HuH-7.5 (cell line): ENCODE results near the gene ICA1.

Experiments used
- DNase-seq: peaks from one replicate; pipeline ENCODE4 v3.0.0; 2011; ENCODE audit warnings: low spot score

The ICA1 gene

DNA sequence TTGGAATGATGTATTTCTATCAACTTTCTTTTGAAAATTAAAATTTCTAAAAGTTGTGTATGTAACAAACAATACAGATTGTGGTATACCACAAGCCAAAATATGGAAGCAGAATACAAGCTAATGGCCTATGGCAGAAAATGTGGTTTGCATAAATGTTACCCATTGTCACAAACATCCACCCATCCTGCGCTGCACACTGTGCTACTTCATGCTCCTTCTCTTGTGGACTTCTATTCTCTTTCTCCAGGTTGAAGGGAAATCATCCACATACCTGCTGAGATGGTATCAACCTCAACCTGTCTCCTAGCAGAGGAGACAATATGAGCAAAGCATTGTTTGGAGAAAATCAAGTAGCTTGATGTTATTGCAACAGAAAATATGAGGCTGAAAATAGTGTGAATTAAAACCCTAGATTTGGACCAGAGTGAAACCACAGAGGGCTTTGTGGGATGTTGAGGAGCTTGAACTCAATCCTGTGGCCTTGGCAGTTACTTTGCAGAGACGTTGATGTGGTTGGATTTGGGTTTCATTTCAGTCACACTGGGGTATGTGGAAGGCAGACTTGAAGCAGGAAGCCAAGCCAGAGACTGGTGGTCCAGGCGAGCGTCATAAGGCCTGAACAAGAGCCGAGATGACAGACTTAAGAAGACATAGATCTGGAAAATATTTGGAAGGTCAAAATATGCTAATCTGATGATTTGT is 63.8 kb downstream of the ICA1 start:
- DNase-seq, result no peak

DNA sequence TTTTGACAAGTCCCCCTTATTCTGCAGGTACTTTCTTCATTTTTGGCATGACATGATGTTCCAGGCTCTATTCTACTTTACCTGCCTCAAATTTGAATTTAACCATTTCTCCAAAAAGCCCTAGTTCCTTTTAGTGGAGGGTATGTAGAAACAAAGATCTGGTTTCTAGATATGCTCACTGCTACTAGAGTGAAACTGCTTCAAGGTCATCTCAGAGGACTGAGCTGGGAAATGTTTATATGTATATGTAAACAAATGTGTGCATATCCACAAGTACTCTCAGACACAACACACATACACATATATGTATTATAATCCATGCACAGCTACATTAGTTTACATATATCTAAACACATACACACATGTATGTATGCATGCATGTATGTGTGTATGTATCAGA is 69.1 kb downstream of the ICA1 start:
- DNase-seq, result no peak

DNA sequence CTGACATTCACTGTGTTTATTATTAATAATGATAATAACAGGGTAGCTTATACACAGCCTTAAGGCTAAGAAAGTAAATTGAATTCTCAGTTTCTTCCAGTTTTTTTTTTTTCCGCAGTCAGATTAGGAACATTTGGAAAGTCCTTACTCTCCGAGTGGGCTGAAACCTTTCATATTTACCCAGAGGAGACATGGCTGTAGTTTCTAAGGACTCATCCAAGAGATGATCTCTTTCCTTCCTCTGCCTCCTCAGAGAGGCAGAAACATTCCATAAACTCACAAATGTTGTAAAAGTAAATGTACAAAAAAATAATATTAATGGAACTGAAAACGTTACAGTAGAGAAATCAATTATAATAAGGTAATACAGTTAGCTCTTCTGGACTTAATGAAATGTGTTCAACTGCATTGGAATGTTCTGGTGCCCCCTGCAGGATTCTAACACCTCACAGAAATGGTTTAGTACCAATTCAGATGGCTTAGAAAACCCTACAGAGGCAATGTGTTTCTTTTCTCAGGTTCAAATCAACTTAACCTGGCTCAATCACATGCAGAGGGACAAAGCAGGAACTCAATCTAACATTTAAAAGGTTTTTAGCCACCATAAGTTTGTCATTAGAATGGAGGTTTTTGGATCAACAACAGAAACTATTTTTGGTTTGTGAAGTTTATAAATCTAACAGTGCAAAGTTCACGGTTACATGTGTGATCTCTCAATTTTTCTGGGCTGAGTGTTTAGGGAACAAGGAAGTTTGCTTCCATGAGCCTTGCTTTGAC is 71.7 kb downstream of the ICA1 start:
- no peak for DNase-seq

DNA sequence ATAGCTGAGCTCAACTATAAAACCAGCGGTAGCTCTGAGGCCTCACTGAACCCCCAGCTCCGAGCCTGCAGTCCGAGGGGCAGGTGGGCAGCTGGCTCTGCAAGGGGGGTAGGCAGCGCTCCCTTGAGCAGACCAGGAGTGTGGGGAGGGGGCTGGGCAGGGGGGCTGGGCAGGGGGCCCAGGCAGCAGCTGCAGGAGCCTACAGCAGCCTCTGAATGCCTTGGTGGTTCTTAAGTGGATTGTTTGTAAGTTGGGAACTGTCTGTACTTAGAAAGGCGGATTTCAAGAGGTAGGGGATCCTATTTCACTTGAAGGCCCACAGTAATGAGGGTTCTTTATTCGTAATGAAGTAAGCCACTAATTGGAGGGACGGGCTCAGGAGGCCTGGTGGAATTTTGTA is 72.3 kb downstream of the ICA1 start:
- DNase-seq, result no peak

DNA sequence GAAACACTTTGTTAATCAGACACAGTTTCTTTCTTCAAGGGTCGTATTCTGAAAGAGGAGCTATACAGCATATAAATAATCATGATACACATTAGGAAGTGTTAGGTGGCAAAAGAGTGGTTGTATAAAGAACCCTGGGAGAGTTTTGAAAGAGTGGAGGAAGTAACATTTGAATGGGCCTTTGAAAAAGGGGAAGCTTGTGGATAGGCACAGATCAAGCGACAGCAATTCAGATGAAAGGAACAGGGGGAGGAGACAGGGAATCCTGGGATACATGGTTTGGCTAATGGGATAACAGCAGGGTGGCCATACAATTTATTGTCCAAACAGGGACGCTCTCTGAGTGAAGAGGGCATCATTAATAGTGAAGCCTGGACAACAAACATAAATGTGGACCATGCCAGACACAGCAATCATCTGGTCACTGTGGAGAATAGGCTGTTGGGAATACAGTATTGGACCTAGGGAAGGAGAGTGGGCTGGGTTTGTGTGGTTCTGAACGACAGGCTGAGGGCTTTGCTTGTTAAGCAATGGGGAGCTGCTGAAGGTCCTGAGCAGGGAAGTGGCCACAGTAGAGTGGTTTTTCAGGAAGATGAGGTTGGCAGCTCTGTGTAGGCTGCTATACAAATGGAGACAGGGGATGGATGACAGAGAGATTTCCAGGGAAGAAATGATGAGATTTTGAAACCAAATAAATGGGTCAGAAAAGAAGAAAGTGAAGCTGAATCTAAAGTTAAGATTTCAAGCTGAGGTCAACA is 75.9 kb downstream of the ICA1 start:
- DNase-seq, result no peak

DNA sequence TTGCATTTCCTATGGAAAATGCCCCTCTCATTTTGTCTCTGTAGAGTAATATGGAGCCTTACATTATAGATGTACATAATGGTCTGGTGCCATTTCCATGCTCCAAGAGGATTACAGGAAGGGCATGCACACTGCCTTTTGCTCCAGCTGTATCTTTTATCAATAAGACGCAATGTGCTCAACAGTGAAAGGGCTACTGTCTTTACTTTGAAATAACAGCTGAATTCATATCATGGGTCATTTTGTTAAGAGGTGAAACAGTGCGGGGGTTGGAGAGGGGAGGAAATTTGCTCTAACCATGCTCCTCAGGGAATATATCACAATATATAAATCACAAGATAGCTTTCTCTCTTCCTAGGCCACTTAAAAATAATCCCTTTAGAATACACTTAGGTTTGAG is 77.7 kb downstream of the ICA1 start:
- no peak for DNase-seq

DNA sequence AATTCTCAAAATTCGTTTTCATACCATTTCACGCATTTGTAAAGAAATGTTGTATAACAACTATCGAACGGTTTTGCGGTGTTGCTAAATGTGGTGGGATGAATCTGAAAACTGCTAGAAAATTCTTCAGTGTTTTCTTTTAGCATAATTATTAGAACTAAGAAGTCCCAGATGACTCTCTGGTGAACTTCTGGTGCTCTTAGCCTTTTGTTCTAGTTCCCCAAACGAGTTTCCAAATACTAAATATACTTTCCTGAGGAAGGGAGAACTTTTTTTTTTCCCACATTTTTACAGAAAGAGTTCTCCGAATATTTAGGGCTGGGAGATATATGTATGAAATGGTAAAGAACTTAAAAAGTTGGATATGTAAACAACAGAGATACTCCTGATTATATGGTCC is 82.5 kb downstream of the ICA1 start:
- no peak for DNase-seq

DNA sequence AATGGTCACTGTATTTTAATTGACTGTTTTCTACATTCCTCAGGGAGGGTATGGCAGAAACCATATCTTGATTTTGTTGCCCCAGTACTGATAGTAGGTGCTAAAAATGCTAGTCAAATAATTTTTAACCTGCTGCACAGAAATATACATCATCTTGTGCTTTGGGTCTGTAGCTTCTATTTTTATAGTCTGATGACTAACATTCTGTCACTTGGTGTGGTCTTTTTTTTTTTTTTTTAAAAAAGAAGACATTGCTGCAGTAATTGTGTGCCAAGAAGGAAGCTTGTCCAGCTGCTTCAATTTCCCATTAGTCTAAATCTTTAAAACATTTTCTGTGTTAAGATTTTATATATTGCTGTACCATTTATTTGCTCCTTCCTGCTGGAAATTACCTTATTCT is 83.6 kb downstream of the ICA1 start:
- DNase-seq, result no peak

DNA sequence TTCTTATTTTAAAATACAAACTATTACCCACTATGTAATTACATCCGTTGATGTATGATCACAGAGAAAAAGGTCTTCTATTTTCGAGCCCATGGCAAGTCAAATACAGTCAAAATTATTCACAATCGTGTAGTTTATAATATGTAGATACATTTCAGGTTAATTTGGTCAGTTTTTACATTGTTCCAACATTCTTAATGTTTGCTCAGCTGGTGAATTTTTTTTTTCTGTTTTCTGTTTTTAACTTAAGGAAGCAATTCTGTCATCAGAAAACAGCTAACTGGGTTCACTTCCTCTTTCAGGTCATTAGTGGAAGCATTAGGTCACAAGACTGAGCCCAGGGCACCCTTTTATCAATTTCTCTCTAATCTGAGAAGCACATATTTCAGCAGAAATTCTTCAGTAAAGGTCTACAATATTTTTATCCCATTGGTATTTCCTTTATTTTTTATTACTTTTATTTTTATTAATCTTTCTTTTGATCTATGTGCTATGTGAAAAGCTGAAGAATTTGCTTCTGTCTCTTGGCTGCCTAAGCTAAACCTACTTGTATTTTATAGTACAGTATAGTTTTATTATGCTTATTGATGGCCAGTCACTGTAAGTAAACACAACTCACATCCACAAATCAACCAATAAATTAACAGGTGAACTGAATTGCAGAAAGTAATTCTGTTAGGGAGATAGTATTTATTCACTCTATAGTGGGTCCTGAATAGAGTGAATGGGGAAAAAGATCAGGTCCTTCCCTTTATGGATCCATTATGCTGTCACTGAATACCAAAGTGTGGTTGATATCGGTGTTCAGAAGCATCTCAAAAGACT is 84.6 kb downstream of the ICA1 start:
- DNase-seq, result no peak

DNA sequence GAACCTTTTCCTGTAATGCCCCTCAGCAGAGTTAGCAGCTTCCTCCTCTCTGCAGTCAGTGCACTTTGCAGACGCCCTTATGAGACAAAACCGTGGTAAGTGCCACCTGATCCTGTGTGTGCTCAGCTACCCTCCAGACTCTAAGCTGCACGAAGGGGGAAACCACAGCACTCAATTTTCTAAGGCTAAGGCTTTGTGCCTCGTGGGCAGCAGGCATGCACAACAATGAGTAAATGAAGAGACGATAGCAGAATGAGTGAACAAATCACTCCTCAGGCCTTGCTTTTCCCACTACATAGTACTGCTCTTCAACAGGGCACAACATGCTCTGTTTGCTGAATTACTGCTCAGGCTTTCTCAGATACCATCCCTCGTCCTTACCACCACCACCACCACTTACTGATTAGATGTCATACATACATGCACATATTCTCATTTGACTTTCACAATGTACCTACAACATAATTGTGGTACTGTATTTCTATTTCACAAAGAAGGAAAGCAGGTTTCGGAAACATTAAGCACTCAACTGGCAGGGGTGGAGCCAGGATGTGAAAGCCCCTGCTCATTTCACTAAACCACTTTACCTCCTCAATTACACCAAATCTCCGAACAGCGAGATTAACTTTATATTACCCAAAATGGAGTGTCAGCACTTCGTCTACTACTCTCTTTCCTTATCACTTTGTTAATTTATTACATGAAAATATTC is 85.4 kb downstream of the ICA1 start:
- no peak for DNase-seq

DNA sequence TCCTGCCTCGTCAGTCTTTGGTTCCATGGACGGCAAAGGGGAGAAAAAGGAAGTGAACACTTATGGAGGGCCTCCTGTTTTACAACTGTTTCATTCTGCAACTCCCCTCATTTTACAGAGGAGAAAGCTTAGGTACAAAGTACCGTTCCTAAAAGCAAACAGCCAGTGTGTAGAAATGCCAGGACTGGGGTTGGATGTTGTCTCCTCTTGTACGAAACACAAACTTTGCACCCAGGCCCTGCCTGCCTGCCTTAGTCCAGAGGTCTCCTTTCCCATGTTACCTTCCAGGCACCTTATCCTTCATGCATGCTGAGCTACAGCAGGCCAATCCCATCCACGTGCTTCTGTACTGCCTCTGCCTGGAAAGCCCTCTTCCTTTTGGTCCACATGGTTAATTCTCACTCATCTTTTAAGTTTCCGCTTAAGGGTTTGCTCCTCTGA is 86.0 kb downstream of the ICA1 start:
- DNase-seq, result peak; percentile 36

DNA sequence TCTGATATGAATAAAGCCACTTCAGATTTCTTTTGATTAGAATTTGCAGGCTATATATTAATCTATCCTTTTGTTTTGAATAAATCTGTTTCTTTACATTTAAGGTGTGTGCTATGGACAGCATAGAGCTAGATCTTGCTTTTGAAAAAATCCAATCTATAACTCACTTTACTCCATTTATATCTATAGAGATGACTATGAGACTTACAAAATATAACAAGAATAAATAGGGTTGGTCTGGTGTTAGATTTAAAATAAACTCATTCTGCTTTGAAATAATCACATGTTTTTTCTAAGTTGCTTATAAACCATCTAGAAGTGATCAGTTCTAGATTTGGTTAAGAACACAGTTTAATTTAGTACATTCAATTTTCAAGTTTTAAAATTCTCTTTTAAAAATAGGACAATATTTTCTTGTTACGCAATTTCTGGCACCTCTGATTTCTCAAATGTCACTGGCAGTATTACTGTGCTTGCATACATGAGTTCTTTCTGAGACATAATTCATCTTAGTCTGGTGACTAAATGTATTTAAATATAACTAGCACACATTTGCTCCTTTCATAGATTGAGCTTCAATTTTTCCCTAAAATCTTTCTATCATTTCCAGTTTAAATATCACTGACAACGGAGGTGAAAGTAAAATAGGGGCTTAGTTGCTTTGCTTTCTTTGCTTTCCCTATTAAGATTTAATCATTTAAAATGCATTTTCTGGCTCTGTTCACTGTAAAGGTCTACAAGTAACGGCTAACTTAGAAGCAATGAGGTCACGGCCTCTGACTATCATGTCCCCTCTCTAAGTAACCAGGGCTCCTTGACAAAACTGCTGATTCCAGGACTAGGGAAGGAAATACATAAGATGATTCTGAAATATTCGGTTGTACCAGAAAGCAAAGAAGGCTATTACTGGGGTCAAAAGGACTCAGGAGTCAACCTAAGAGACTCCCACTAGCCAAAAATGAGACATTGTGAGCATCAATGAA is 89.3 kb downstream of the ICA1 start:
- DNase-seq, result no peak

DNA sequence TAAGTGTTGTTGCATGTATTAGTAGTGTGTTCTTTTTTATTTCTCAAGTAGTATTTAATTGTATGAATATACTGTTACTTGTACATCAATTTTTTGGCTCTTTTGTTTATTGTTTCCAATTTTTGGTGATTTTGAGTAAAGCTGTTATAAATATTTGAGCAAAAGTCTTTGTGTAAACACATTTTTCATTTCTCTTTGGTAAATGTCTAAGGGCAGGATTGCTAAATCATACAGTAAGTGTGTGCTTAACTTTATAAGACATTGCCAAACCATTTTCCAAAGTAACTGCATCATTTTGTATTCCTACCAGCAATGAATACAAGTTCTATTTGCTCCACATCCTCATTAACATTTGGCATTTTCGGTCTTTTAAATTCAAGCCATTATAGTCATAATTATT is 92.8 kb downstream of the ICA1 start:
- DNase-seq, result no peak

DNA sequence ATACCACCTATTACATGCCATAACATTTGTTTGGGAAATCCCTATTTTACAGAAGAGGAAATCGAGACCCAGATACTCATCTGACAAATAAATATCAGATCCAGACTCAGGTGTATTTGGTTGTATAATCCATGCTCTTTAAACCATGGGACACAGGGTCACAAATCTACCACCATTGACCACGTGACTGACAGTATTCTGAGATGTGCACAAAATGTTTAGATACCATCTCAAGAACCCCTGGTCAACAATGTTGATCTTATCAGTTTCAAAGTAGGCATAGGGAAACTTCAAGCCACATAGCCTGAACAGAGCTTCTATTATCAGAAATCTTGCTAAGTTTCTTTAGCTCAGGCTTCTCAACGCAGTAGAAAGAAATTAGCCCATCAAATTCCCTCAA is 93.6 kb downstream of the ICA1 start:
- DNase-seq, result no peak

DNA sequence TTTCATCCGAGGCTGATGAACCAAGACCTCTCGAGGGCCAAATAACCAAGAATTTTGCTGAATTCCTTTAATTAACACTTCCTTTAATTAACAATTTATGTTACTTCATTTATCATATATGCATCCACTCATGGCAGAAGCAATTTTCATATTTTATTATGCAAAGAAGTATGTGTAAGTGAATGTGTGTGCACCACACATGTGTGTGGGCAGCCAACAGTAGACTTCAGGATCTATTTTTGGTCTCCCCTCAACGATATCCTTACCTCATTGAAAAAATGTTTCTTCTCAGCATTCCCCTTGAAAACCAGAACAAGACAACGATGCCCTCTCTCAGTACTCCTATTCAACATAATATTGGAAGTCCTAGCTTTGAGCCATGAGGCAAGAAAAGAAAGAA is 96.8 kb downstream of the ICA1 start:
- no peak for DNase-seq

DNA sequence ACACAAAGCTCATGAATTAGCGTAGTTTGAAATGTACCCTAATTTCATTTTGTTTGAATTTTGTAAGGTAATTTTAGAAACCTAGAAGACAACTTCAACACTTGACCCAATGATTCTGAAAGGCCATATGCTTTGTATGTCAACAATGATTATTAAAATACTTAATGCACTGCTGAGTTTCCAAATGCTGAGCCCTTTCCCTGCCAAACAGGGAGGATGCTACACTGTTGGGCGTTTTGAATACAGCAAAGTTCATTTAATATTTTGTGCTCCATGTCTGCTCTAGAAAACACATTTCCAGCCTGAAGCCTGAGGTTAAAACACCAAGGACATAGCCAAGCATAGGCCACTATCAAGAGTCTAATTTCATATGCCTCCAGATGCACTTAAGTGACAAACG is 99.8 kb downstream of the ICA1 start:
- no peak for DNase-seq

DNA sequence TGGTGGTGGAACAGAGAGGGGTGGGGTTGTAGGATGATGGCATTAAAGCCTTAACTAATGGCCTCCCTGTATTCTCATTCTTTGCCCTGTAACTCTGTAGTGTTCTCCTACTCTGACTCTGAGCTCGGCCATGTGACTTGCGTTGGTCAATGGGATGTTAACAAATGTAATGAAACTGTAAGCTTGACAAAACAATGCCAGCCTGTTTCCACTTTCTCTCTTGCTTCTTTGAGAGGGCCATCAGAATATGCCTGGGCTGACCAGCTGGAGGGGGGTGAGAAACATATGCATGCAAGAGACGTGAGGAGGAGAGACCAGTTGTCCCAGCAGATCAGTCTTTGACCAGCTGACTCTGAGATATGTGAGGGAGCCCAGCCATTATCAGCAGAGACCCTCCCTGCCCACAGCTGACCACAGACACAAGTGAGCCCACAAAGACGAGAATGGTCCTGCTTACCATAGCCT is 100.6 kb downstream of the ICA1 start:
- no peak for DNase-seq

DNA sequence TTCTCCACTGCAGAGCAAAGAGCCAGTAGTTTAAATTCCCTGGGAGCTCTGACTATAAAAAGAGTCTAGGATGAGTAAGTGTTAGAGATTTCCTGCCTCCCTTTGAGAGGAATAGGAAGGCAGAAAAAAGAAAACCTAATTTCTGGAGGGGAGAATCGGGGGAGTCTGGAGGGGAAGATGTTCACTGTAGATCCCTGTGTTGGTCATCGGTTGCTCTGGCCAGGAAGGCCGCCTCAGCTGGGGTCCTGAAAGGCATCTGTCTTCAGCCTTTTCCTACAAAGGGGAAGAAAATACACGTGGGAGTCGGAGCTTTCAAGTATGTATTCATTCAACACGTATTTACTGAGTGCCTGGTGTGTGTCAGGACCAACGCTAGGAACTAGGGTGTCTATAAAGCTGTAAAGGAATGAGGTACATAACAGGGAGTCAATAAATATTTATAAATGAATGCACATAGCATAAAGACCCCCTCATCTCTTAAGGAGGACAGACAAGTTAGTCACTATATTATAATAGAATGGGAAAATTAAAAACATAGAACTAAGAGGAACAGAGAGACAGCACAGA is 101.1 kb downstream of the ICA1 start:
- no peak for DNase-seq

DNA sequence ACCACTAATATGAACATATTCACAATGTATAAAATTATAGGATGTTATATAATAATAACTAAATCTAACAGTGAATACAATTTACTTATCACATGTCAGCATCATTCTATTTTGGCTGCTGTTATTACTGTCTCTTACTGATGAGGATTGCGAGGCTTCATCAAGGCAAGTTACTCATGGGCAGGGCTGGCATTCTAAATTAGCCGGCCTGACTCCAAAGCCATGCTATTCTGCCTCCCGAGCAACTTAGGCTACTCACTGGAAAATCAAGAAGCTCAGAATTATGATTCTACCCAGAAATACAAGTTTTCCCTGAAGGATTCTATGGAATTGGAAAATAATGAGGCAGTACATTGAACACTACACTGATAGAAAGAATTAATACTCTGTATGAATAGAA is 101.7 kb downstream of the ICA1 start:
- no peak for DNase-seq

DNA sequence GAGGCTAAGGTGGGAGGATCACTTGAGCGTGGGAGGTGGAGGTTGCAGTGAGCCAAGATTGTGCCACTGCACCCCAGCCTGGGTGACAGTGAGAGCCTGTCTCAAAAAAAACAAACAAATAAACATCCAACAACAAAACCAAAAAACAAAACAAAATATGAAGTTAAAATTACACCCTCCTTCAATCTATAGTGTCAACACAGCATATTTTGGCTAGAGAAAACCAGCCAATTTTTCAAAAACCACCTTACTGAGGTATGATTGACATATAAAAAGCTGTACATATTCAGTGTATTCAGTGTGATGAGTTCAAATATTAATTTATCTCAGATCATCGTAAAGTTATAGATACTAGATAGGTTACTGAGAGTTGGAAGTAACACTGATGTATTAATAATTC is 102.4 kb downstream of the ICA1 start:
- no peak for DNase-seq
